Activated CD4-positive, alpha-beta memory T cell treated with anti-CD3 and anti-CD28 coated beads for 36 hours (primary cell): ENCODE data around the gene LYPD1. TPM values are rescaled to one million over a fixed set of nuclear protein-coding genes. Genes with fewer than 3 reads are reported as not detected.

Source experiments
- CTCF ChIA-PET: fragments of 350-600 bp; sonication (Branson Sonifier 250); formaldehyde crosslinking; loops from one replicate; lab custom pipeline; 2021; ENCODE audit warnings: antibody characterized with exemption, inconsistent platforms; lab: Charles Lee
- POLR2A ChIA-PET: fragments of 350-600 bp; sonication (Branson Sonifier 250); formaldehyde crosslinking; loops from one replicate; lab custom pipeline; 2021; ENCODE audit warnings: antibody characterized with exemption; lab: Charles Lee
- DNase-seq: peaks from one replicate; pipeline ENCODE4 v3.0.0-alpha.2; 2020
- H3K27ac Mint-ChIP-seq: one replicate; pipeline ENCODE4 v1.8.0; 2021; ENCODE audit warnings: mixed read lengths
- H3K27me3 Mint-ChIP-seq: one replicate; pipeline ENCODE4 v1.8.0; 2021; ENCODE audit warnings: mixed read lengths
- H3K36me3 Mint-ChIP-seq: one replicate; pipeline ENCODE4 v1.8.0; 2021; ENCODE audit warnings: mixed read lengths
- H3K4me1 Mint-ChIP-seq: one replicate; pipeline ENCODE4 v1.8.0; 2021; ENCODE audit warnings: low read depth, mixed read lengths
- H3K4me3 Mint-ChIP-seq: one replicate; pipeline ENCODE4 v1.8.0; 2021; ENCODE audit warnings: mild to moderate bottlenecking, mixed read lengths
- H3K9me3 Mint-ChIP-seq: one replicate; pipeline ENCODE4 v1.8.0; 2021; ENCODE audit warnings: mixed read lengths
- intact Hi-C: fragments of 100-400 bp; cut with micrococcal nuclease; formaldehyde crosslinking; loops from one replicate; pipeline ENCODE4 v1.15.1; 2023
- total RNA-seq, 2 experiments: library from RNA; stranded (reverse); gene quantifications; one replicate each; pipeline ENCODE4 v1.2.3, GENCODE V29; 2021

LYPD1 gene
- total RNA-seq, 2 experiments from 2014 or later, result not detected

DNA sequence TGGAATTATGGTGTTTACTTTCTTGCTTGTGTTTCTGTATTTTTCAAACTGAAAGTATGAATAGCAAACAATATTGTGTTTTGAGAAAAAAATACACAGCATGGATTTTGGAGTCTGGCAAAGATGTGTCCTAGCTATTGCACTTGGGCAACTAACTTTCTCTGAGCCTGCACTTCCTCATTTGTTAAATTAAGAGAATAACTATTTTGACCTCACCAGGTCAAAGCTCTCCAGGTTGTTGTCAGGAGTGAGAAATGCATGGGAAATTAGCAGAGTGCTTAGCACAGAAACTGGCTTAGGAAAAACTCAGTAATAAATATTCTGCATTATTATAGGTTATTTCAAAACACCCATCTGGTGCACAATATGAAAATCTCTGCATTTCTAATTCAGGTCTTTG is 28.2 kb downstream of the LYPD1 start:
- Mint-ChIP-seq H3K4me1 (no peaks in the 10 kb centered on the region), H3K9me3 (no peaks in the 10 kb centered on the region), H3K36me3 (no peaks in the 10 kb centered on the region), H3K4me3 (no peak overlapping the region), H3K27ac (no peak overlapping the region), H3K27me3 (no peaks in the 10 kb centered on the region)
- ChIA-PET CTCF (no interaction called here), POLR2A (no interaction called here)
- DNase-seq, result no peak
- intact Hi-C loops, result no loop called here

DNA sequence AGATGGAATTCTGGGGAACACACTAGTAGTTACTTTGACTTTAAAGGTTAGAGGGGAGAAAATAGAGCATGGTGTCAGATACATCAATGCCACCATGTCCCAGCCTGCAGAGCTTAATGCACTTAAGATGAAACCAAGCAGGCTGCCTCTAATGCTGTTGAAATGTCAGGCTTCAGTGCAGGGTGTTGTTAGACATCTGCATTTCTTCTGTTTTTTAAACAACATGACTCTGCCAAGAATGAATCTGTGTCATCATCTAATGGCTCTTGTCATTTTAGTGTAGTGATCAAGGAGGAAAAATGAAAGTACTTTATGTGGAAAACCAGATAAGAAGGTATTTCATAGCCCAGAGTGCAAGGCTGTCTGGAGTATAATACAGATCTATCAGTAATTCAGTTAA is 29.9 kb downstream of the LYPD1 start:
- Mint-ChIP-seq H3K9me3 (no peaks in the 10 kb centered on the region), H3K4me3 (no peak overlapping the region), H3K27ac (no peak overlapping the region), H3K27me3 (no peaks in the 10 kb centered on the region), H3K36me3 (no peaks in the 10 kb centered on the region), H3K4me1 (no peaks in the 10 kb centered on the region)
- POLR2A ChIA-PET, result no interaction called here
- intact Hi-C loops, result no loop called here
- DNase-seq, result no peak
- CTCF ChIA-PET, result no interaction called here

DNA sequence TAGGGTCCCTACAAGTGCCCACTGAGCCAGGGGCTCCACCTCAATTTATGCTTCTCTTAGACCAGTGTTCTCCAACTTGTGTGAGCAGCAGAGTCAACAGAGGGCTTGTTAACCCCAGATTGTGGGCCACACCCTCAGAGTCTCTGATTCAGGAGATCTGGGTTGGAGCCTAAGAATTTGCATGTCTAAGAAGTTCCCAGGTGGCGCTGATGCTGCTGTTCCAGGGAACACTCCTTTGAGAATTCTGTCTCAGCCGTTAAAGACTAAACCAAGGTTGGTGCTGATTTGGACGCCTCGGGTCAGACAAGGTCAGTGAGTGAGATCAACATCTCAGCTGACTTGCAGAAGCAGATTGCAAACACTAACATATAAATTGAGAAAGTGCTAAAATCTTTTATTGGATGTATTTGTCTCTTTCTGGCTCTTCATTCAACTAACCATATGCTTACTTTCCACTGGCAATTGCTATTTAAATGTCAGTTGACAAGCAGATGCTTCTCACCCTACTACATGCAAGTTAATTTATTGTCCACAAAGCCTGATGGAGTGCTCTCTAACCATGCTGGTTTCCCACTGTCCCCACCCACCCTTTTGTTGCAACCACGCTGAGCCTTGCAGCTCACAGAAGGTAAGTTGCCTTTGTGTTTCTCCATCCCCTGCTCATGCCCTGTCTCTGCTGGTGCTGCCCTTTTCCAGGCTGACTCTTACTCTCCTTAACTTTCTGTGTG is 31.5 kb downstream of the LYPD1 start:
- Mint-ChIP-seq H3K27me3 (no peaks in the 10 kb centered on the region), H3K27ac (no peak overlapping the region), H3K4me3 (no peak overlapping the region), H3K36me3 (no peaks in the 10 kb centered on the region), H3K9me3 (no peaks in the 10 kb centered on the region), H3K4me1 (no peaks in the 10 kb centered on the region)
- no peak for DNase-seq
- ChIA-PET POLR2A (no interaction called here), CTCF (no interaction called here)
- intact Hi-C loops, result no loop called here

DNA sequence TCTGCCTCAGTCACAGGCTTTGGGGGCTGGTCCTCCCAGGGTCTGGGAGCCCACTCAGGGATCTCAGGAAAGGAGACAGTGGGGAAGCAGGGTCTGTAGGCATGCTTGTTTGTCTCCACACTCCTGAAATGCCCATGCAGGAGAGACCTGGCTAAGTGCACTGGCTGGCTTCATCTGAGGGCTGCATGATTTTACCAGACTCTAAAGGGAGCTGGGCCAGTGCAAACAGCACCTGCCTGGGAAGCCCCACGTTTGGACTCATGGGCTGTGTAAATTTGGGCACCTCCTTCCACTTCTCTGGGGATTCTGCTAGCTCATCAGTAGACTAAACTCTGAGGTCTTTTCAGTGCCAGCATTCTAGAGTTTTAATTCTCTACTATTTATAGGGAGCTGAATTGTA is 33.7 kb downstream of the LYPD1 start:
- DNase-seq, result no peak
- no peaks in the 10 kb centered on the region for H3K36me3 Mint-ChIP-seq
- no peaks in the 10 kb centered on the region for H3K9me3 Mint-ChIP-seq
- no peaks in the 10 kb centered on the region for H3K27me3 Mint-ChIP-seq
- ChIA-PET CTCF (no interaction called here), POLR2A (no interaction called here)
- no peak overlapping the region for H3K4me3 Mint-ChIP-seq
- intact Hi-C loops, result no loop called here
- no peak overlapping the region for H3K27ac Mint-ChIP-seq
- no peaks in the 10 kb centered on the region for H3K4me1 Mint-ChIP-seq

DNA sequence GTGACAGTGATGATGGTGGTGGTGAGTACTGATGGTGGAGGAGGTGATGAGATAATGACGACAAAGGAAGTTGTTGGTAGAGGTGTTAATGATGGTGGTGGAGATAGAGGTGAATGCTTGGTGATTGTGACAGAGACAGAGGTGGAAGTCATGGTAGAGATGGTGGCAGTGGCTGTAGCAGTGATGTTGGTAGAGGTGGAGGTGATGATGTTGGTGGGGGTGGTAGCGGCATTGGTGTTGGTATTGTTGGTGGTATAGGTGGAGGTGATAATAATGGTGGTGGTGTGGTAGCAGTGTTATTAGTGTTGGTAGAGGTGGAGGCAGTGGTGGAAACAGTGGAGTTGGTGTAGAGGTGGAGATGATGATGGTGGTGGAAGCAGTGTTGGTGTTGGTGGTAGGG is 36.4 kb downstream of the LYPD1 start:
- Mint-ChIP-seq H3K27me3 (no peaks in the 10 kb centered on the region), H3K36me3 (no peaks in the 10 kb centered on the region), H3K27ac (no peak overlapping the region), H3K9me3 (no peaks in the 10 kb centered on the region), H3K4me3 (no peak overlapping the region), H3K4me1 (no peaks in the 10 kb centered on the region)
- intact Hi-C loops, result no loop called here
- POLR2A ChIA-PET, result no interaction called here
- DNase-seq, result no peak
- CTCF ChIA-PET, result no interaction called here

DNA sequence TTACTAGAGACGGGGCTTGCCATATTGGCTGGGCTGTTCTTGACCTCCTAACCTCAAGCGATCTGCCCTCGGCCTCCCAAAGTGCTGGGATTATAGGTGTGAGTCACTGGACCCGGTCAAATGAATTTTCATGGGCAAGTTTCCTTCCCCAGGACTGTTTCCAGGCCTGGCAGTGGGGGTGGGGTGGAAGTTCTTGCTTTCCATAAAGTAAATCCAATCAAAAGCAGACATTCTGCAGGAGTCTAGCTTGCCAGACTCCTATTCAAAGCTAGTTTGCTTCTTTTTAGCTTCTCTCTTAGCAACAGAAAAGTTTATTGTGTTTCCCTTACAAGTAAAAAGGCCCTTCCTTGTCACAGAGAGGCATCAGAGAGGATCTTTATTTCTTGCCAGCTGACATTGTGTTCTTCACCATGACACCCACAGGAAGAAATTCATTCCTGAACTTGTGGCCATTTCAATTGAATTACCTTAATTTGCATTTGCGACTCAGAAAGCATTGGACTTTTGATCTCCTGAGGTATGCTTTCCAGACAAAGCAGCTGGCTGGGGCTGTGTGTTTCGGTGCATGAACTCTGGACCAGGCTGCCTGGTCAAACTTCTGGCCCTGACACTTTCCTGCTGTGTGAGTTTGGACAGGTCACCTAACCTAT is 37.9 kb downstream of the LYPD1 start:
- Mint-ChIP-seq H3K27ac (no peak overlapping the region), H3K36me3 (no peaks in the 10 kb centered on the region), H3K4me3 (no peak overlapping the region), H3K27me3 (no peaks in the 10 kb centered on the region), H3K4me1 (no peaks in the 10 kb centered on the region), H3K9me3 (no peaks in the 10 kb centered on the region)
- ChIA-PET CTCF (no interaction called here), POLR2A (no interaction called here)
- no peak for DNase-seq
- intact Hi-C loops, result no loop called here

DNA sequence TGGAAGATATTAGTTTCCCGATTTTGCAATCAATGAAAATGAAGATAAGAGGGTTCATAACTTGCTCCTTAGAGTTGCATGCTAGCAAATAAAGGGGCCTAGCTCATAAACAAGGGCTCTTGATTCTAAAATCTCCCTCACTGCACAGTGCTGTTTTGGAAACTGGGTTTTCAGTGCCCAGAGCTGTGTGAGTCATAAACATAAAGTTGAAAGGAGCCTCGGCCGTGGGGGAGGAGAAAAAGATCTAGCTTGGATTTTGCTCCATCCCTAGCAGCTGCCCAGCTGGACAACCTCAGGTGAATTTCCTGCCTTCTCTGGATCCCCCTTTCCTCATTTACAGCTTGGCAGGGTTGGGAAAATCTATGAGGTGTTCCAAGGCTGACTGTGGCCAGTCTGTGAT is 42.5 kb downstream of the LYPD1 start:
- ChIA-PET CTCF (no interaction called here), POLR2A (no interaction called here)
- Mint-ChIP-seq H3K27ac (no peak overlapping the region), H3K36me3 (no peaks in the 10 kb centered on the region), H3K27me3 (no peaks in the 10 kb centered on the region), H3K9me3 (no peaks in the 10 kb centered on the region), H3K4me3 (no peak overlapping the region), H3K4me1 (no peaks in the 10 kb centered on the region)
- no peak for DNase-seq
- intact Hi-C loops, result no loop called here

DNA sequence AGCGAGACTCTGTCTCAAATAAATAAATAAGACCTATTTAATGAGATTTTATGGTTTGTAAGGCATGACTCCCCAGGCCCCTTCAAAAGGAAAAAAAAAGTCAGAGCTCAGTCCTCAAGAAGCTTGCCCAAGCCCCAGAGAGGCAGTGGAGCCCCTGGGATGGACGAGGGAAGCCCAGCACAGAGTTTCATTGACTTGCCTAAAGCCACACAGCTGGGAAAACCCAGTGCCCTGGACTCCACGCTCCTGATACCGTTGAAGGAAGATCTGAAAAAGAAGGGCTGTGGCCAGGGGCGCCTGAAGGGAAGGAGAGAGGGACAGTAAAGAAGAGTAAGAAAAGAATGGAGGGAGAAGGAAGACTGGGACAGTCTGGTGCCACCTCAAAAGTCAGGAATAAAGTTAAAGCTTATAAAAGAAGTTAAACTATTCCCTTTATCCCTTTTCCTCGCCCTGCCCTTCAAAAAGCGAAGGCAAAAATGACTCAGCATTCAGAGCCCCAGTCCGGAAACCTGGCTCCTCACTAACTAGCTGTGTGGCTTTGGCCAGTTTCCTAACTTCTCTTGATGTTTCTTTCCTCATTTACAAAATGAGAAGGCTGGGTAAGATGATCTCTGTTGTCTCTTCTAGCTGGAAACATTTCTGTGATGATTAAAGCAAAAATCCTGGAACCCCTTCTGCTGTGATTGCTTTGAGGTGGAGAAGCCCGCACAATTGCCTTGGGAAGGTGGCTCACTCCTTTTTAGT is 46.7 kb downstream of the LYPD1 start:
- ChIA-PET CTCF (no interaction called here), POLR2A (no interaction called here)
- Mint-ChIP-seq H3K27ac (no peak overlapping the region), H3K4me1 (no peaks in the 10 kb centered on the region), H3K4me3 (no peak overlapping the region), H3K9me3 (no peaks in the 10 kb centered on the region), H3K27me3 (no peaks in the 10 kb centered on the region), H3K36me3 (no peaks in the 10 kb centered on the region)
- intact Hi-C loops, result no loop called here
- DNase-seq, result no peak

DNA sequence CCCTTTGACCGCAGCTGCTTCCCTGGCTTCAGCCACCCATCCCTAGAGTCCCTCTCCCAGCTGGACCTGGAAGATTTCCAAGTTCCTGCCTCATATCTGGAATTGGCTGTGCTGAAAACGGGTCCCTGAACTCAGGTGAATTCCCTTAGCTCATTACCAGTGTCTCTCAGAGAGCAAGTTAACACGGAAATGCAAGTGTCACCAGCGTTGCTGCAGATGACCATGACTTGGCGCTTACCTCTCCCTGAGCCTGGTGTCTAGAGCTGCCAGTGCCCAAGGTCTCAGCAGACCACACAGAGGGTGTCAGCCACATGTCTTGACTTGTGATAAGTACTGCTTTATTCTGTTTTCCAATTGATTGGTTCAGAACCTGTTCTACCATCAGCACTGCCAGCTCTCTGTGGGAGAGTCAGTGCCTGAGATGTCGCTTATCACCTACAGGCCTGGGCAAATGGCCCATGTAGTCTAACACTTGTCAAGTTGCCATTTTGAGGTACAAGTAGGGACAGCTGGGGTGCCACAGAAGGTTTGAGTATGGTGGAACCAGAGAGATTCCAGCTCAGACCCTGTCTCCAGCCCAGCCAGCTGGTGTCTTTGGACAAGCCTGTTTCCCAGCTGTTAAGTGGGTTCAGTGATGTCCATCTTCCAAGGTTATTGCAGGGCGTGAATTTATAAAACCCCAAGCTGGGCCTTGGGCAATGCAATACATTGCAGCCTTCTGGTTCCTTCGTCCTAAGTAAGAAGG is 48.7 kb downstream of the LYPD1 start:
- intact Hi-C loops, result no loop called here
- Mint-ChIP-seq H3K36me3 (no peaks in the 10 kb centered on the region), H3K4me1 (no peaks in the 10 kb centered on the region), H3K27me3 (no peaks in the 10 kb centered on the region), H3K27ac (no peak overlapping the region), H3K4me3 (no peak overlapping the region), H3K9me3 (no peaks in the 10 kb centered on the region)
- CTCF ChIA-PET, result interaction anchor here (0.6 kb wide), 1 partner anchor 1158 kb away, joined by 3 read pairs; no protein-coding TSS in a partner anchor
- POLR2A ChIA-PET, result no interaction called here
- DNase-seq, result no peak

DNA sequence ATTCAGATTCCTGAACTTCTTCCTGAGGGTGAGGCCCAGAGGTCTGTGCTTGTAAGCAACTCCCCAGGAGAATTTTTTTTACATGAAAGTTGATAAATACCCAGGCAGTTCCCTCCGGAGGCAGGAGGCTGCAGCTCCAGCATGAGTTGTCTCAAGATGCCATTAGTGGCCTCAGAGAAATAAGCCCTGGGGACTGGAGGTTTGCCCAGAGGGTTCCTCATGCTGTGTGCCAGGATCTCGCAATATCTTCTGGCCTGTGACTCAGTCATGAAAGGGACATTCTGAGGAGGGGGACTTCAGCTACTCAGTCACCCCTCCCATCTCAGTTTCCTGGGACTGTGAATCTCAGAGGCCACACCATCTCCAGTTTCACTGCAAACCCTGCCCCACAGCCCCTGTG is 49.9 kb downstream of the LYPD1 start:
- POLR2A ChIA-PET, result no interaction called here
- Mint-ChIP-seq H3K27ac (no peak overlapping the region), H3K9me3 (no peaks in the 10 kb centered on the region), H3K36me3 (no peaks in the 10 kb centered on the region), H3K4me3 (no peak overlapping the region), H3K27me3 (no peaks in the 10 kb centered on the region), H3K4me1 (no peaks in the 10 kb centered on the region)
- intact Hi-C loops, result no loop called here
- CTCF ChIA-PET, result no interaction called here
- DNase-seq, result no peak

DNA sequence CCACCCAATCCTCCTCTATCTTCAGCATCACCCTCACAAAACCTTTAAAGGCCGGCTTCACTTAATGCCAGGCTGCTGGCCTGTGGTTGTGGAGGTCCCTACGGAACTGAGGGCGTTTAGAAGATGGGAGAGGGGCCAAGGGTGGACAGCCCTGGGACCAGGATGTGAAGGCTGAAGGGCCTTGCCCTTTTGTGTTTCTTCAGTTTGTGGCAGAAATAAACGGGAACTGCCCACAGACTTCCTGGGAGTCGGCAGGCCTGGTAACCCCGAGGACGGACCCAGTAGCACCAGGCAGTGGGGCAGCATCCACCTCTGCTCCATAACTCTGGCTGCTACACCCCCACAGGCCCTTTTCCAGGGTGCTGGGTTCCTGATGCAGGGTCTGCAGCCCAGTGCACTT is 51.3 kb downstream of the LYPD1 start:
- intact Hi-C loops, result no loop called here
- CTCF ChIA-PET, result no interaction called here
- H3K4me1 Mint-ChIP-seq, result no peaks in the 10 kb centered on the region
- no peak overlapping the region for H3K27ac Mint-ChIP-seq
- POLR2A ChIA-PET, result no interaction called here
- H3K27me3 Mint-ChIP-seq, result no peaks in the 10 kb centered on the region
- no peak for DNase-seq
- no peaks in the 10 kb centered on the region for H3K36me3 Mint-ChIP-seq
- no peak overlapping the region for H3K4me3 Mint-ChIP-seq
- H3K9me3 Mint-ChIP-seq, result no peaks in the 10 kb centered on the region

DNA sequence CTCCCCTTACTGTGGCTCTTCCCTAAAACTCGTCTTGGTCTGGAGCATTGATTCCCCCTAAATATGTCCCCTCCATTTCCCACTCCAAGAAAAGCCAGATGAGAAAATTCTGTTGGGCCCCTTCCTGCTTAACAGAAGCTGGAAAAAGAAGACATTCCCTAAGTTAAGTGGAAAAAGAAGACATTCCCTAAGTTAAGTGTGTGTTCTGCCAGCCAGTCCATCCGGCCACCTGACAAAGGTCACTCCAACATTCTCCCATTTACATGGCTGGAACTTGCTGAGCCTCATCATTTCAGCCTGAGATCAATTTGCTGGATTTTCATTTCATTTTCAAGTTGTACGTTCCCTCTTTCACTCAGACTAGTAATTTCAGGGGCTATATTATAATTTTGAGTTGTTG is 52.0 kb downstream of the LYPD1 start:
- Mint-ChIP-seq H3K4me3 (no peak overlapping the region), H3K9me3 (no peaks in the 10 kb centered on the region), H3K27me3 (no peaks in the 10 kb centered on the region), H3K27ac (no peak overlapping the region), H3K36me3 (no peaks in the 10 kb centered on the region), H3K4me1 (no peaks in the 10 kb centered on the region)
- CTCF ChIA-PET, result no interaction called here
- intact Hi-C loops, result no loop called here
- POLR2A ChIA-PET, result no interaction called here
- no peak for DNase-seq
